SU-DHL-6 (cell line): ENCODE measurements around the gene SLC8A3.

Experiments used
- CTCF ChIP-seq: fragments of 200-600 bp; sonication (generic); IDR thresholded peaks from one replicate; pipeline ENCODE4 v1.5.1; 2017; ENCODE audit warnings: antibody characterized with exemption, mild to moderate bottlenecking, low read length, moderate library complexity; ENCODE audit not compliant: insufficient read depth, poor library complexity, severe bottlenecking
- EZH2phosphoT487 ChIP-seq: fragments of 200-600 bp; sonication (generic), shearing (Covaris generic); conservative IDR thresholded peaks from 2 replicates; pipeline ENCODE4 v1.6.1; 2018; ENCODE audit warnings: mild to moderate bottlenecking, antibody characterized with exemption, low read length, moderate library complexity, mixed read lengths

GRCh38 chr14:70077720-70078119 is 111.0 kb downstream of the SLC8A3 start:
- TF ChIP-seq CTCF (no peak), EZH2phosphoT487 (no peak)
